Activated CD4-positive, alpha-beta T cell treated with anti-CD3 and anti-CD28 coated beads, Interleukin-2, amount 10 ng/mL, durations not matched to agents 7 days and 5 days (primary cell): ENCODE data around the gene CHRM4. TPM values are rescaled to one million over a fixed set of nuclear protein-coding genes. Genes with fewer than 3 reads are reported as not detected.
"Not testable (repeated sequence)": the region's sequence is repeated elsewhere in the genome, so short reads cannot be mapped to it uniquely, and the experiment has no call there.

Source experiments
- CTCF ChIA-PET: fragments of 350-600 bp; sonication (Branson Sonifier 250); formaldehyde crosslinking; loops from one replicate; lab custom pipeline; 2021; ENCODE audit warnings: antibody characterized with exemption; lab: Charles Lee
- POLR2A ChIA-PET: fragments of 350-600 bp; sonication (Branson Sonifier 250); formaldehyde crosslinking; loops from one replicate; lab custom pipeline; 2021; ENCODE audit warnings: antibody characterized with exemption; lab: Charles Lee
- DNase-seq: peaks from one replicate; pipeline ENCODE4 v3.0.0-alpha.2; 2020
- H3K27ac Mint-ChIP-seq: one replicate; pipeline ENCODE4 v1.8.0; 2021; ENCODE audit warnings: mild to moderate bottlenecking, moderate library complexity, mixed read lengths
- H3K27me3 Mint-ChIP-seq: one replicate; pipeline ENCODE4 v1.8.0; 2021; ENCODE audit warnings: mixed read lengths
- H3K36me3 Mint-ChIP-seq: one replicate; pipeline ENCODE4 v1.8.0; 2021; ENCODE audit warnings: low read depth, mixed read lengths
- H3K4me1 Mint-ChIP-seq: one replicate; pipeline ENCODE4 v1.8.0; 2021; ENCODE audit warnings: mixed read lengths
- H3K4me3 Mint-ChIP-seq: one replicate; pipeline ENCODE4 v1.8.0; 2021; ENCODE audit warnings: mild to moderate bottlenecking, moderate library complexity, mixed read lengths
- H3K9me3 Mint-ChIP-seq: one replicate; pipeline ENCODE4 v1.8.0; 2021; ENCODE audit warnings: mixed read lengths
- total RNA-seq, 2 experiments: library from RNA; stranded (reverse); gene quantifications; one replicate each; pipeline ENCODE4 v1.2.3, GENCODE V29; 2021

CHRM4 gene
- total RNA-seq, 2 experiments from 2014 or later: 0.12 to 0.31 TPM

GRCh38 chr11:46378811-46379481 lies 12.6 kb downstream of the CHRM4 start:
- Mint-ChIP-seq H3K4me1 (peaks cover 11% of the 10 kb centered on the region), H3K9me3 (no peaks in the 10 kb centered on the region), H3K27ac (peak overlapping the region; percentile 76), H3K36me3 (peaks cover 34% of the 10 kb centered on the region), H3K4me3 (peak overlapping the region; percentile 10), H3K27me3 (peaks cover 12% of the 10 kb centered on the region)
- no peak for DNase-seq
- ChIA-PET POLR2A (no interaction called here), CTCF (interaction anchor here (1.0 to 4.4 kb wide), 9 partner anchors 9 to 38 kb away, joined by 3 to 21 read pairs (median 6); partner anchors contain the start of gene DGKZ)

- ChIA-PET POLR2A (no interaction called here), CTCF (interaction anchor here (1.0 to 4.4 kb wide), 9 partner anchors 9 to 38 kb away, joined by 3 to 21 read pairs (median 6); partner anchors contain the start of gene DGKZ)
- Mint-ChIP-seq H3K27me3 (peaks cover 6% of the 10 kb centered on the region), H3K4me1 (peaks cover 11% of the 10 kb centered on the region), H3K27ac (no peak overlapping the region), H3K4me3 (no peak overlapping the region), H3K9me3 (no peaks in the 10 kb centered on the region), H3K36me3 (peaks cover 37% of the 10 kb centered on the region)
- no peak for DNase-seq
Observed at GRCh38 chr11:46378296-46378695, 13.3 kb downstream of the CHRM4 start.

DNA sequence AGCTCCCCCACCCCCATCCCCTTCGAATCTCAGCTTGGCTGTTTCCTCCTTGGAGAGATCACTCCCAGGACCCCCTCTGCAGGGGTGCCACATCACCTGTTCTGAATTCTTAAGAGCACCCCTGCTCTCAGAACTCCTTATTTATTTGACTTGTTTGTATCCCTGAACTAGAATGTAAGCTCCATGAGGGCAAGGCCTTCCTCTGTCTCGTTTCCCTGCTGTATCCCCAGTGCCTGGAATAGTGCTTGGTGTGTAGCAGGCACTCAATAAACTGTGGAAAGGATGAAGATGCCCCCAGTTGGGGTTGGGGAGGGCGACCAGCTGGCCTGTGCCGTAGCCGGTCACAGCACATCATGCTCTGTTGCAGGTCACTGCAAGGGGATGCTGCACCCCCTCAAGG lies 13.7 kb downstream of the CHRM4 start:
- no peaks in the 10 kb centered on the region for H3K9me3 Mint-ChIP-seq
- H3K36me3 Mint-ChIP-seq: peaks cover 37% of the 10 kb centered on the region
- H3K27me3 Mint-ChIP-seq: peaks cover 4% of the 10 kb centered on the region
- ChIA-PET CTCF (interaction anchor here (1.0 to 4.4 kb wide), 8 partner anchors 10 to 32 kb away, joined by 4 to 21 read pairs (median 6); partner anchors contain the start of gene DGKZ), POLR2A (no interaction called here)
- H3K4me3 Mint-ChIP-seq: no peak overlapping the region
- no peak overlapping the region for H3K27ac Mint-ChIP-seq
- no peak for DNase-seq
- H3K4me1 Mint-ChIP-seq: peaks cover 11% of the 10 kb centered on the region

GRCh38 chr11:46377290-46377689 lies 14.3 kb downstream of the CHRM4 start:
- ChIA-PET CTCF (interaction anchor here (1.1 to 4.4 kb wide), 7 partner anchors 10 to 138 kb away, joined by 3 to 21 read pairs (median 4); no protein-coding TSS in a partner anchor), POLR2A (no interaction called here)
- H3K4me1 Mint-ChIP-seq: peaks cover 11% of the 10 kb centered on the region
- H3K27me3 Mint-ChIP-seq: peaks cover 4% of the 10 kb centered on the region
- DNase-seq: no peak
- peaks cover 41% of the 10 kb centered on the region for H3K36me3 Mint-ChIP-seq
- H3K9me3 Mint-ChIP-seq: no peaks in the 10 kb centered on the region
- no peak overlapping the region for H3K27ac Mint-ChIP-seq
- no peak overlapping the region for H3K4me3 Mint-ChIP-seq

DNA sequence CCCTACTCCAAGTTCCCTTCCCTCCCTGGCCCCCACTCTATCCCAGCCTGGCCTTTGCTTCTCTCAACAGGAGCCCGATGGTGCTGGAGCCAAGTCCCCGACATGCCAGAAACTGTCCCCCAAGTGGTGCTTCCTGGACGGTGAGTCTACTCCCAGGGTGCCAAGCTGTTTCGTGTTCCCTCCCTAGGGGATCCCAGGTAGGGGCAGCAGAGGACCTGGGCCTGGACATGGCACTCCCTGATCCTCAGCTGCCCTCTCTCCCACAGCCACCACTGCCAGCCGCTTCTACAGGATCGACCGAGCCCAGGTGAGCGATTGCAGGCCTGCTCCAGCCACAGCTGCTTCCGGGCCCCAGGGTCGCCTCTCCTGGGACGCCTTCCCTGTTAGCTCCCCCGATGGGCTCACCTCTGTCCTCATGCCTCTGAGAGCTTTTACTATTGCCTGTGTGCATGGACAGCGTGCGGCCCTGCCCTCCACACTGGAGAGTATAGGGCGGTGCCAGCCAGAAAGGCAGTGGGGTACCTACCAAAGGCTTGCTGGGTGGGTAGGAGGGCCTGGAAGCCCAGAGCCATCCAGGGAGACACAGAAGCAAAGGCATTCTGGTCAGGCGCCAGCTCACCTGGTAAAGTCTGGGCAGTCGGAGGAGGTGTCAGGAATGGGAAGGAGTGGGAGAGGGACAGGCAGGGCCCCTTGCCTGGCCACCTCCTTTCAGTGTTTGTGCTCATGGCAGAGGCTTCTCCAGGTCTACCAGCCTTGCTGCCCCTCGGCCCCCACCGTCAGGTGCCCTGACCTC lies 15.1 kb downstream of the CHRM4 start:
- POLR2A ChIA-PET: no interaction called here
- no peaks in the 10 kb centered on the region for H3K9me3 Mint-ChIP-seq

DNA sequence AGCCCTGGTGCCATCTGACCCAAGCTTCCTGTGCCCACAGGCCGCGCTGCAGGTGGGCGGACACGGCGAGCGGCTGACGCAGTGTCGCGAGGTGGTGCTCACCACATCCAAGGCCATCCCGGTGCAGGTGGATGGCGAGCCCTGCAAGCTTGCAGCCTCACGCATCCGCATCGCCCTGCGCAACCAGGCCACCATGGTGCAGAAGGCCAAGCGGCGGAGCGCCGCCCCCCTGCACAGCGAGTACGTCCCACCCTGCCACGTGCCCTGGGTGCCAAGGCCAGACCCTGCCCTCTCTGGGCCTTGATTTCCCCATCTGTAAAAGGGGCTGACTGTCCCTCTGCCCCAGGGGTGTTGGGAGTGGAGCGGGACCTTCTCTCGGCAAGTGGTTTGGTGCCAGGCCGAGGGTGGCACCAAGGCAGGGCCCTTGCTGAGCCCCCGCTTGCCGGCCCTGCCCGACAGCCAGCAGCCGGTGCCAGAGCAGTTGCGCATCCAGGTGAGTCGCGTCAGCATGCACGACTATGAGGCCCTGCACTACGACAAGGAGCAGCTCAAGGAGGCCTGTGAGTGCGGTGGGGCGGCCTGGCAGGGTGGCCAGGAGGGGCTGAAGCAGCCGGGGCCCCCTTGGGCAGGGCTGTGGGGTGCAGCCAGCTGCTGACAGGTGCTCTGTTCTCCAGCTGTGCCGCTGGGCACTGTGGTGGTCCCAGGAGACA lies 16.0 kb downstream of the CHRM4 start:
- Mint-ChIP-seq H3K36me3 (peaks cover 41% of the 10 kb centered on the region), H3K4me1 (peaks cover 7% of the 10 kb centered on the region)
- CTCF ChIA-PET: no interaction called here

More for the DNA sequence above, 15.1 kb downstream of the CHRM4 start:
- Mint-ChIP-seq H3K36me3 (peaks cover 41% of the 10 kb centered on the region), H3K27ac (no peak overlapping the region), H3K27me3 (no peaks in the 10 kb centered on the region), H3K4me1 (peaks cover 7% of the 10 kb centered on the region), H3K4me3 (no peak overlapping the region)
- DNase-seq: no peak
- CTCF ChIA-PET: interaction anchor here (0.5 to 2.6 kb wide), 5 partner anchors 11 to 137 kb away, joined by 3 to 7 read pairs (median 4); no protein-coding TSS in a partner anchor

GRCh38 chr11:46374815-46375214 lies 16.8 kb downstream of the CHRM4 start:
- no peak overlapping the region for H3K27ac Mint-ChIP-seq
- H3K4me1 Mint-ChIP-seq: peaks cover 4% of the 10 kb centered on the region
- H3K36me3 Mint-ChIP-seq: peaks cover 48% of the 10 kb centered on the region
- H3K27me3 Mint-ChIP-seq: no peaks in the 10 kb centered on the region
- CTCF ChIA-PET: no interaction called here
- POLR2A ChIA-PET: no interaction called here
- H3K9me3 Mint-ChIP-seq: no peaks in the 10 kb centered on the region
- H3K4me3 Mint-ChIP-seq: no peak overlapping the region
- DNase-seq: no peak

More for the DNA sequence above, 16.0 kb downstream of the CHRM4 start:
- H3K27me3 Mint-ChIP-seq: no peaks in the 10 kb centered on the region
- no peaks in the 10 kb centered on the region for H3K9me3 Mint-ChIP-seq
- POLR2A ChIA-PET: no interaction called here
- H3K27ac Mint-ChIP-seq: no peak overlapping the region
- no peak overlapping the region for H3K4me3 Mint-ChIP-seq
- no peak for DNase-seq

- H3K4me3 Mint-ChIP-seq: no peak overlapping the region
- CTCF ChIA-PET: interaction anchor here (0.6 to 18.0 kb wide), 4 partner anchors 15 to 508 kb away, joined by 3 to 280 read pairs (median 4); partner anchors contain the start of gene DGKZ
- H3K36me3 Mint-ChIP-seq: peaks cover 52% of the 10 kb centered on the region
- H3K27me3 Mint-ChIP-seq: no peaks in the 10 kb centered on the region
- POLR2A ChIA-PET: interaction anchor here (0.6 kb wide), 1 partner anchor 1002 kb away, joined by 5 read pairs; no protein-coding TSS in a partner anchor
- H3K9me3 Mint-ChIP-seq: no peaks in the 10 kb centered on the region
- no peak for DNase-seq
- no peak overlapping the region for H3K27ac Mint-ChIP-seq
- peaks cover 4% of the 10 kb centered on the region for H3K4me1 Mint-ChIP-seq
Observed at GRCh38 chr11:46373787-46374740, 17.5 kb downstream of the CHRM4 start.

DNA sequence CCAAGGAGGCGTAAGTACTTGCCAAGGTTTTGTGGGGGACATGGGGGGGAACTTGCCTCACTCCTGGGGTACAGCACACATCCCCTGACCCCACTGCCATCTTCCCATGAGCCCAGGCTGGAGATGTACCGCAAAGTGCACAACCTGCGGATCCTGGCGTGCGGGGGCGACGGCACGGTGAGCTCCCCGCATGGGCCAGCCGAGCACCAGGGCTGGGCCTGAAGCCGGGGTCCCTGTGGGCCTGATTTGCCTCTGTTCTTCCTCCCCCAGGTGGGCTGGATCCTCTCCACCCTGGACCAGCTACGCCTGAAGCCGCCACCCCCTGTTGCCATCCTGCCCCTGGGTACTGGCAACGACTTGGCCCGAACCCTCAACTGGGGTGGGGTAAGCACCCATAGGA lies 19.1 kb downstream of the CHRM4 start:
- H3K4me1 Mint-ChIP-seq, H3K9me3 Mint-ChIP-seq, H3K27me3 Mint-ChIP-seq, POLR2A ChIA-PET, DNase-seq, H3K4me3 Mint-ChIP-seq: not testable (repeated sequence)
- CTCF ChIA-PET: interaction anchor here (1.1 to 18.0 kb wide), 3 partner anchors 16 to 157 kb away, joined by 3 to 280 read pairs (median 5); partner anchors contain the start of gene DGKZ
- Mint-ChIP-seq H3K36me3 (peaks cover 51% of the 10 kb centered on the region), H3K27ac (peak overlapping the region; percentile 41)

DNA sequence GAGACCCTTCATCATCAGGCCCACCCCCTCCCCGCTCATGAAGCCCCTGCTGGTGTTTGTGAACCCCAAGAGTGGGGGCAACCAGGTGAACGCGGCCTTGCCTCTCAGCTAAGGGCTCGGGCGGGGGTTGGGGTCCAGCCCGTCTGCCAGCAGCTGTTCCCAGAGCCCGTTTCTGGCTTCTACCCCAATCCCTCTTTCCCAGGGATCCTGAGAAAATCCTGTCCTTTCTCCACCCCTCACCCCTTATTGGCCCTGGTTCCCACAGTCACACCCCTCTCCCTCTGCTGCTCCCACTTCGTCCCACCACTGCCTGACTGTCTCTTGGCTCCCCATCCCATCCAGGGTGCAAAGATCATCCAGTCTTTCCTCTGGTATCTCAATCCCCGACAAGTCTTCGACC lies 19.5 kb downstream of the CHRM4 start:
- H3K9me3 Mint-ChIP-seq: no peaks in the 10 kb centered on the region
- DNase-seq: no peak
- H3K4me3 Mint-ChIP-seq: no peak overlapping the region
- H3K27me3 Mint-ChIP-seq: no peaks in the 10 kb centered on the region
- ChIA-PET CTCF (interaction anchor here (1.6 to 18.0 kb wide), 2 partner anchors 21 to 157 kb away, joined by 5 to 280 read pairs; partner anchors contain the start of gene DGKZ), POLR2A (no interaction called here)
- peak overlapping the region; percentile 41 for H3K27ac Mint-ChIP-seq
- peaks cover 49% of the 10 kb centered on the region for H3K36me3 Mint-ChIP-seq
- peaks cover 13% of the 10 kb centered on the region for H3K4me1 Mint-ChIP-seq

DNA sequence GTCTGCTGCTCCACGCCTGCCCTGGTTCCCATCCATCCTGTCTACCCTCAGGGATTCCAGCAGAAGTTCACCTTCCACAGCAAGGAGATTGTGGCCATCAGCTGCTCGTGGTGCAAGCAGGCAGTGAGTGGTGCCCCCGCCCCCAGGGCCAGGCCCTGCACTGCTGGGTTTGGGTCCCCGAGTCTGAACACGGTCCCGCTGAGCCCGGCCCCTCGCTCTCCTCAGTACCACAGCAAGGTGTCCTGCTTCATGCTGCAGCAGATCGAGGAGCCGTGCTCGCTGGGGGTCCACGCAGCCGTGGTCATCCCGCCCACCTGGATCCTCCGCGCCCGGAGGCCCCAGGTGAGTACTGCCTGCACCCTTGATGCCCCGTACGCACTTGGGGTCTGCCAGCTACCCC lies 20.3 kb downstream of the CHRM4 start:
- H3K4me3 Mint-ChIP-seq, POLR2A ChIA-PET, H3K9me3 Mint-ChIP-seq, DNase-seq, H3K27ac Mint-ChIP-seq, H3K27me3 Mint-ChIP-seq: not testable (repeated sequence)
- CTCF ChIA-PET: interaction anchor here (18.0 kb wide), 1 partner anchor 20 kb away, joined by 280 read pairs; the partner anchor contains the start of gene DGKZ
- peaks cover 41% of the 10 kb centered on the region for H3K36me3 Mint-ChIP-seq
- peaks cover 14% of the 10 kb centered on the region for H3K4me1 Mint-ChIP-seq
